ENCODE measurements around the gene COA1.

Gene COA1

DNA sequence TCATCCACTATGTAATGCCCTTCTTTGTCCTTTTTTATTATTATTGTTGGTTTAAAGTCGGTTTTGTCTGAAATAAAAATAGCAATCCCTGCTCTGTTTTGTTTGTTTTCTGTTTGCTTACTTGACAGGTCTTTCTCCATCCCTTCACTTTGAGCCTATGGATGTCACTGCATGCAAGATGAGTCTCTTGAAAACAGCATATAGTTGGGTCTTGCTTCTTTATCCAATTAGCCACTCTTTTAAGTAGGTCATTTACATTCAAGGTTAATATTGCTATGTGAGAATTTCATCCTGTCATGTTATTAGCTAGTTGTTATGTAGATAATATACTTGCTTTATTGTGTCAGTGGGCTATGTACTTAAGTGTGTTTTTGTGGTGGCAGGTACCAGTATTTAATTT is 25.8 kb downstream of the COA1 start:
- H3K4me3 ChIP-seq (ENCODE audit: insufficient read depth, low read depth, low read length, poor library complexity, severe bottlenecking), result no peak overlapping the region
- H3K36me3 ChIP-seq (ENCODE audit: control insufficient read depth, insufficient read depth, low read length), result no peaks in the 10 kb centered on the region
- DNase-seq, result no peak
- no peaks in the 10 kb centered on the region for H3K9me3 ChIP-seq (ENCODE audit: control insufficient read depth, low read length)
- H3K4me1 ChIP-seq (ENCODE audit: control insufficient read depth, insufficient read depth, low read length, poor library complexity, severe bottlenecking), result no peaks in the 10 kb centered on the region
- H3K27me3 ChIP-seq (replicated peaks; ENCODE audit: control insufficient read depth, insufficient read depth, low read length, poor library complexity, severe bottlenecking), result no peaks in the 10 kb centered on the region
- no peak overlapping the region for H3K27ac ChIP-seq (ENCODE audit: insufficient read depth, low read length, poor library complexity, severe bottlenecking)

- Histone ChIP-seq H3K9me3 (ENCODE audit: control insufficient read depth, low read length) (no peaks in the 10 kb centered on the region), H3K36me3 (ENCODE audit: control insufficient read depth, insufficient read depth, low read length) (no peaks in the 10 kb centered on the region), H3K4me3 (ENCODE audit: insufficient read depth, low read depth, low read length, poor library complexity, severe bottlenecking) (no peak overlapping the region), H3K27ac (ENCODE audit: insufficient read depth, low read length, poor library complexity, severe bottlenecking) (no peak overlapping the region), H3K4me1 (ENCODE audit: control insufficient read depth, insufficient read depth, low read length, poor library complexity, severe bottlenecking) (no peaks in the 10 kb centered on the region), H3K27me3 (replicated peaks; ENCODE audit: control insufficient read depth, insufficient read depth, low read length, poor library complexity, severe bottlenecking) (no peaks in the 10 kb centered on the region)
- DNase-seq, result no peak
These were observed 26.3 kb downstream of the COA1 start for GRCh38 chr7:43702974-43703373.

DNA sequence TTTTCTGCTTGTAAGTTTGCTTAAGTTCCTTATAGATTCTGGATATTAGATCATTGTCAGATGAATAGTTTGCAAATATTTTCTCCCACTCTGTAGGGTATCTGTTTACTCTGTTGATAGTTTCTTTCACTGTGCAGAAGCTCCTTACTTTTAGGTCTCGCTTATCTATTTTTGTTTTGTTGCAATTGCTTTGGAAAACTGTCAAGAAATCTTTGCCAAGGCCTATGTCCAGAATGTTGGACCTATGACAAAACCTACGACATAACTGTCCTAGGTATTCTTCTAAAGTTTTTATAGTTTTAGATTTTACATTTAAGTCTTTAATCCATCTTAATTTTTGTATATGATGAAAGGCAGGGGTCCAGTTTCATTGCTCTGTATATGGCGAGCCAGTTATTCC is 27.4 kb downstream of the COA1 start:
- Histone ChIP-seq H3K36me3 (ENCODE audit: control insufficient read depth, insufficient read depth, low read length) (no peaks in the 10 kb centered on the region), H3K4me1 (ENCODE audit: control insufficient read depth, insufficient read depth, low read length, poor library complexity, severe bottlenecking) (no peaks in the 10 kb centered on the region), H3K27me3 (replicated peaks; ENCODE audit: control insufficient read depth, insufficient read depth, low read length, poor library complexity, severe bottlenecking) (no peaks in the 10 kb centered on the region), H3K9me3 (ENCODE audit: control insufficient read depth, low read length) (no peaks in the 10 kb centered on the region), H3K27ac (ENCODE audit: insufficient read depth, low read length, poor library complexity, severe bottlenecking) (no peak overlapping the region), H3K4me3 (ENCODE audit: insufficient read depth, low read depth, low read length, poor library complexity, severe bottlenecking) (no peak overlapping the region)
- DNase-seq, result no peak

DNA sequence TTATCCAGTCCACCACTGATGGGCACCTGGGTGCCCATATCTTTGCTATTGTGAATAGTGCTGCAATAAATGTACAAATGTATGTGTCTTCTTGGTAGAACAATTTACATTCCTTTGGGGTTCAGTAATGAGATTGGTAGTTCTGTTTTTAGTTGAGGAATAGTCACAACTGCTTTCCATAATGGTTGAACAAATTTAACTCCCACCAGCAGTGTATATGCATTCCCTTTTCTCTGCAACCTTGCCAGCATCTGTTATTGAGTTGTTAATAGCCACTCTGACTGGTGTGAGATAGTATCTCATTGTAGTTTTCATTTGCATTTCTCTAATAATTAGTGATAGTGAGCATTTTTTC is 27.8 kb downstream of the COA1 start:
- DNase-seq, result no peak
- Histone ChIP-seq H3K9me3 (ENCODE audit: control insufficient read depth, low read length) (no peaks in the 10 kb centered on the region), H3K27ac (ENCODE audit: insufficient read depth, low read length, poor library complexity, severe bottlenecking) (no peak overlapping the region), H3K4me3 (ENCODE audit: insufficient read depth, low read depth, low read length, poor library complexity, severe bottlenecking) (no peak overlapping the region), H3K27me3 (replicated peaks; ENCODE audit: control insufficient read depth, insufficient read depth, low read length, poor library complexity, severe bottlenecking) (no peaks in the 10 kb centered on the region), H3K4me1 (ENCODE audit: control insufficient read depth, insufficient read depth, low read length, poor library complexity, severe bottlenecking) (no peaks in the 10 kb centered on the region), H3K36me3 (ENCODE audit: control insufficient read depth, insufficient read depth, low read length) (no peaks in the 10 kb centered on the region)

DNA sequence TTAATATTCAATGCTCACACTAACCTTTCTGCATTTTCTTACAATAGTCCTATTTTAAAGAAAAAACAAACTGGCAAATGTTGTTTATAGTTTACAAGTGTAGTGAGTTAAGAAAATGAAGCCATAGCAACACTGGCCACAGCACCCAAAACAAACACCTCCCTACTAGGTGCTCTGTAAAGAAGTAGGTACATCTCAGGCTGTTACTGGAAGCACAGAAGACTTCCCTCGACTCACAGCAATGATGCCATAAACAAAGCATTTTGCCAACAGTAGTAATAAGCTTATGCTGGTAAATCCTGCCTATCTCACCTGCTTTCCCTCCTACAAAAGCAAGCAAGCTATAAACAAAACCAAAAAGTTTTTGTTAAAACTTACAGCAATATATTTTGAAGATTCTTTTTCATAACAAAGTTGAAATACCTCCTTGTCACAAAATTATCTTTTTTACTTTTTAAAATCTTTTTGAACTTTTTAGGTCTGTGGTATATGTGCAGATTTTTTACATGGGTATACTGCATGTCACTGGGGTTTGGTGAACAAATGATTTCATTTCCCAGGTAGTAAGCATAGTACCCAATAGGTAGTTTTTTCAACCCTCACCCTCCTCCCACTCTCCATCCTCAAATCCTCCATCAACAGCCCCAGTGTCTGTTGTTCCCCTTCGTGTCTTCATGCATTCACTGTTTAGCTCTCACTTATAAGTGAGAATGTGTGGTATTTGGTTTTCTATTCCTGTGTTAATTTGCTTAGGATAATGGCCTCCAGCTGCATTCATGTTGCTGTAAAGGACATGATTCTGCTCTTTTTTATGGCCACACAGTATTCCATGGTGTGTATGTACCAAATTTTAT is 28.4 kb downstream of the COA1 start:
- no peak overlapping the region for H3K4me3 ChIP-seq (ENCODE audit: insufficient read depth, low read depth, low read length, poor library complexity, severe bottlenecking)
- no peaks in the 10 kb centered on the region for H3K36me3 ChIP-seq (ENCODE audit: control insufficient read depth, insufficient read depth, low read length)
- H3K27me3 ChIP-seq (replicated peaks; ENCODE audit: control insufficient read depth, insufficient read depth, low read length, poor library complexity, severe bottlenecking), result no peaks in the 10 kb centered on the region
- no peak for DNase-seq
- H3K27ac ChIP-seq (ENCODE audit: insufficient read depth, low read length, poor library complexity, severe bottlenecking), result no peak overlapping the region
- H3K9me3 ChIP-seq (ENCODE audit: control insufficient read depth, low read length), result no peaks in the 10 kb centered on the region
- no peaks in the 10 kb centered on the region for H3K4me1 ChIP-seq (ENCODE audit: control insufficient read depth, insufficient read depth, low read length, poor library complexity, severe bottlenecking)

DNA sequence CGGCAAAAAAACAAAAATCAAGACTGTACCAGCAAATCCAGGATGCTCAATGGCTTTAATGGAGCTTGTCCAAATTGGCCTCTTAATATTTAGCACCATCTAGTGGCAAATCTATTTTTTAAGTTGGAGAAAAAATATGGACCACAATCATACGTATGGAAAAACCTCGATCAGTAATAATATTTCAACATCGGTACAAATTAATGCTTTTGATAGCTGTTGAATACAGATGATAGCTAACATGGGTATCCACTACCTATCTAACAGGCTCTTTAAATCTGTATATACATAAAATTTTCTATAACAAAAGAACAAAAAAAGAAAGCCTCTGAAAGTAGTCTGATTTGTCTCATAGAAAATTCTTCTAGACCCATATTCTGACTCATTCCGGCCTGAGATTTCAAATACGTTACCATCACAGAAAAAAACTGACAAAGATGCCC is 29.2 kb downstream of the COA1 start:
- Histone ChIP-seq H3K4me1 (ENCODE audit: control insufficient read depth, insufficient read depth, low read length, poor library complexity, severe bottlenecking) (no peaks in the 10 kb centered on the region), H3K27ac (ENCODE audit: insufficient read depth, low read length, poor library complexity, severe bottlenecking) (no peak overlapping the region), H3K27me3 (replicated peaks; ENCODE audit: control insufficient read depth, insufficient read depth, low read length, poor library complexity, severe bottlenecking) (no peaks in the 10 kb centered on the region), H3K4me3 (ENCODE audit: insufficient read depth, low read depth, low read length, poor library complexity, severe bottlenecking) (no peak overlapping the region), H3K36me3 (ENCODE audit: control insufficient read depth, insufficient read depth, low read length) (no peaks in the 10 kb centered on the region), H3K9me3 (ENCODE audit: control insufficient read depth, low read length) (no peaks in the 10 kb centered on the region)
- DNase-seq, result no peak

DNA sequence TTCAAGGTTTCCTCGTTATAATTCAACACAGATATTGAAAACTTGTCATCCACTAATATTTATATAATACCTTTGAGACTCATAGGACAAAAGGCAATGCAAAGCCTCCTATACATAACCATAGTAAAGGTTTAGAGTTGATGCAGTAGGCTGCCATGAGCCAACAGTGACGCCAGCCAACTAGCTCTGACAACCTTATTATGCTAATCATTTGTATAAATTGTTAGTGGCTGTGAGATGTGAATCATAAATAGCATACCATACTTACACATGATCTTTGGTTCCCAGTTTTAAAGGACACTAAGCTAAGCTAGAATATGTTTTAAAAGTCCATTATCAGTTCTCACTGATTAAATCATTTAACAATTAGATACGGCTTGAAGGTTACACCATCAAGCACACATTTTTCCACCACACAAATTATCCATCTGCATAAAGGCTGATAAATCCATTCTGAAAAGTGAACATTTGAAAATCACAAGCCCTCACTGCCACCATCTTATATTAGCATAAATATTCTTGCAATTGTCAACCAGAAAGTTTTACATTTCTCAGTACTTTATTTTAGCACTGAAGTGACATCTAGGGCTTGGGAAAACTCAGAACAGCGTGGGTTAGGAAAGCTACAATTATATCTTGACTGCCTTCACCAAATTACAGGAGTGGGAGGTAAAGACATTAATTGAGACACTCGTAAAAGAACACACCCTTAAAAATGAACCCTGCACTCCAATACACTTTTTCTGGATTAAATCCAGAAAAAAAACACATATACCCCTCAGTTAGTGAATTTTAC is 30.7 kb downstream of the COA1 start:
- no peak for DNase-seq
- no peak overlapping the region for H3K27ac ChIP-seq (ENCODE audit: insufficient read depth, low read length, poor library complexity, severe bottlenecking)

GRCh38 chr7:43697690-43698089 is 31.6 kb downstream of the COA1 start:
- Histone ChIP-seq H3K27me3 (replicated peaks; ENCODE audit: control insufficient read depth, insufficient read depth, low read length, poor library complexity, severe bottlenecking) (no peaks in the 10 kb centered on the region), H3K4me3 (ENCODE audit: insufficient read depth, low read depth, low read length, poor library complexity, severe bottlenecking) (no peak overlapping the region), H3K27ac (ENCODE audit: insufficient read depth, low read length, poor library complexity, severe bottlenecking) (no peak overlapping the region), H3K4me1 (ENCODE audit: control insufficient read depth, insufficient read depth, low read length, poor library complexity, severe bottlenecking) (no peaks in the 10 kb centered on the region), H3K36me3 (ENCODE audit: control insufficient read depth, insufficient read depth, low read length) (no peaks in the 10 kb centered on the region), H3K9me3 (ENCODE audit: control insufficient read depth, low read length) (no peaks in the 10 kb centered on the region)
- DNase-seq, result no peak

More for the DNA sequence above, 30.7 kb downstream of the COA1 start:
- Histone ChIP-seq H3K4me3 (ENCODE audit: insufficient read depth, low read depth, low read length, poor library complexity, severe bottlenecking) (no peak overlapping the region), H3K4me1 (ENCODE audit: control insufficient read depth, insufficient read depth, low read length, poor library complexity, severe bottlenecking) (no peaks in the 10 kb centered on the region), H3K27me3 (replicated peaks; ENCODE audit: control insufficient read depth, insufficient read depth, low read length, poor library complexity, severe bottlenecking) (no peaks in the 10 kb centered on the region), H3K9me3 (ENCODE audit: control insufficient read depth, low read length) (no peaks in the 10 kb centered on the region), H3K36me3 (ENCODE audit: control insufficient read depth, insufficient read depth, low read length) (no peaks in the 10 kb centered on the region)

DNA sequence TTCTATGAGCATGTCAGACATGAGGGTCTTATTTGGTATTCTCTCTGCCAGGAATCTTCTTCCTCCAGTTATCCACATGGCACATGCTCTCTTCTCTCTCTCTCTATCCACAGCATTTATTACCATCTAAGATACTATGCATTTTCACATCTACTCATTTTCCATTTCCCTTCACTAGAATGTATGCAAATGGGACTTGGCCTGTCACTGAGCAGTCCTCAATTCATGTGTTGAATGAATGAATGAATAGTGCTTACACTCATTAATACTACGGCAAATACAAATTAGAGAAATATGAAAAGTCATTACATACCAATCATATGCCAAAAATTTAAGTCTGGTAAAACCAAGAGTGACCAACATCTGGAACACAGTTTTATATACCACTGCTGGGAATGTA is 34.0 kb downstream of the COA1 start:
- no peak overlapping the region for H3K4me3 ChIP-seq (ENCODE audit: insufficient read depth, low read depth, low read length, poor library complexity, severe bottlenecking)
- H3K27ac ChIP-seq (ENCODE audit: insufficient read depth, low read length, poor library complexity, severe bottlenecking), result no peak overlapping the region
- no peaks in the 10 kb centered on the region for H3K36me3 ChIP-seq (ENCODE audit: control insufficient read depth, insufficient read depth, low read length)
- no peaks in the 10 kb centered on the region for H3K27me3 ChIP-seq (replicated peaks; ENCODE audit: control insufficient read depth, insufficient read depth, low read length, poor library complexity, severe bottlenecking)
- no peak for DNase-seq
- peaks cover 6% of the 10 kb centered on the region for H3K4me1 ChIP-seq (ENCODE audit: control insufficient read depth, insufficient read depth, low read length, poor library complexity, severe bottlenecking)
- no peaks in the 10 kb centered on the region for H3K9me3 ChIP-seq (ENCODE audit: control insufficient read depth, low read length)

- no peak for DNase-seq
- H3K36me3 ChIP-seq (ENCODE audit: control insufficient read depth, insufficient read depth, low read length), result no peaks in the 10 kb centered on the region
- H3K27me3 ChIP-seq (replicated peaks; ENCODE audit: control insufficient read depth, insufficient read depth, low read length, poor library complexity, severe bottlenecking), result no peaks in the 10 kb centered on the region
- peaks cover 6% of the 10 kb centered on the region for H3K4me1 ChIP-seq (ENCODE audit: control insufficient read depth, insufficient read depth, low read length, poor library complexity, severe bottlenecking)
- H3K4me3 ChIP-seq (ENCODE audit: insufficient read depth, low read depth, low read length, poor library complexity, severe bottlenecking), result no peak overlapping the region
- no peak overlapping the region for H3K27ac ChIP-seq (ENCODE audit: insufficient read depth, low read length, poor library complexity, severe bottlenecking)
- H3K9me3 ChIP-seq (ENCODE audit: control insufficient read depth, low read length), result no peaks in the 10 kb centered on the region
These were observed 34.9 kb downstream of the COA1 start for GRCh38 chr7:43694399-43694748.
